T-helper 2 cell (primary cell): Measurements from ENCODE around the gene A3GALT2.

Source experiments
- DNase-seq, 5 experiments: peaks; one replicate each; pipeline versions ENCODE4 v3.0.0 to v3.0.0-alpha.2; 2012 to 2022

A3GALT2 gene

DNA sequence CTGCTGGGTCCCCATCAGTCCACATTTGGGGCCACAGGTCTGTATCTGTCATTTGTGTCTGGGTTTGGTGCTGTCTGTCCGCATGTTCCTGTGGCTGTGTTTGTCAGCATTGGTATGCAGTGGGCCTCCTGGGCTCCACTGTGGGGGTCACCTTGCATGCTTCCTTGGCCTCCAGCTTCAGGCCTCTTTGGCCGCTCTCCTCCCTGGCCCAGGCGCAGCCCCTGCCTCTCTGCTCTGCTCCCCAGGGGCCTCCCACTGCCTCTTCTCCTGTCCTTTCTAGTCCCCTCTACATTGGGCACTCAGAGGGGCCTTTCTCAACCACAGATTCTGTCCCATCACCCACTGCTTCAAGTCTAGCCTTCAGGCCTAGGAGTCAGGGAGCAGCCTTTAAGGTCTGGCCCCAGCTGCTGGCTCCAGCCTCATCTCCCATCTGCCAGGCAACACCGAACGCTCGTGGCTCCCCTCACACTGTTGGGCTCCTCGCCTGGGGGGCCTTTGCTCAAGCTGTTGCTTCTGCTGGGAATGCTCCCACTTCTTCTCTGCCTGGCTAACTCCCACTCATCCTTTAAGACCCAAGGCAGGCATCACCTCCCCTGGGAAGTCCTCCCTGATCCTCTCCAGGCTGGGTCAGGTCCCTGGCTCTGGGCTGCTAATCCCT, 50.0 kb downstream of the A3GALT2 start:
- DNase-seq = no peak

DNA sequence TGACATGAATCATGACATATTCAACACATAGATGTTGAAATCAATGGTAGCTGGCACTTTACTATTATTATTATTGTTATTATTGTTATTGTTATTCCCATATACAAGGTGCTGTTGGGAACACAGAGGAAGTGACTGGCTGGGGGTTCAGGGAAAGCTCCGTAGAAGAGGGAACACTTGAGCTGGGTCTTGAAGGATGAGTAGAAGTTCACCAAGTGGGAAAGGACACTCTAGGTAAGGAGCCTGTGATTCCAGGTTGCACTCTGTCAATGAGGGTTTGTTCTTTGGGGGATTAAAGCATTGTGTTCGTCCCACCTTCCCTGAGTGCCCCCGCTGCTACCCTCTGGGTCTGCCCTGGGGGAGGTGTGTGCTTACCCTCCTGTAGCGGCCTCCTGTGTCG, 50.5 kb downstream of the A3GALT2 start:
- DNase-seq = no peak

DNA sequence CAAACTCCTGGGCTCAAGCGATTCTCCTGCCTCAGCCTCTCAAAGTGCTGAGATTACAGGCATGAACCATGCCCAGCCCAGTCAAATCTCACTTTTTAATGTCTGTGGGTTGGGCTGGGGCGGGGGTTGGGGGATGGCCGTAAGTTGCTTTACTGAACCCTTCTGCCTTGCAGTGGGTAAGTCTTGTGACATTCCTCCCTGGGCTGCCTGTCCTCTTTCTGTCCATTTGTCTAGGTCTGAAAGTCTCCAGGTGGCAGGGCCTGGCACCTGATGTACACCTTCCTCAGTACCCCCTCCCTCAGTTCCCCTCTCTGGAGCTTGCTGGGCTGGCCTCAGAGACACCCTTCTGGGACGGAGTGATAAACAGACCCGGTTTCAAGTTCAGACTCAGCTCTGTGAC, 51.3 kb downstream of the A3GALT2 start:
- DNase-seq = no peak

- DNase-seq = no peak
Observed at GRCh38 chr1:33268927-33269610, 51.8 kb downstream of the A3GALT2 start.

- no peak for DNase-seq
Observed at GRCh38 chr1:33268457-33268856, 52.4 kb downstream of the A3GALT2 start.

DNA sequence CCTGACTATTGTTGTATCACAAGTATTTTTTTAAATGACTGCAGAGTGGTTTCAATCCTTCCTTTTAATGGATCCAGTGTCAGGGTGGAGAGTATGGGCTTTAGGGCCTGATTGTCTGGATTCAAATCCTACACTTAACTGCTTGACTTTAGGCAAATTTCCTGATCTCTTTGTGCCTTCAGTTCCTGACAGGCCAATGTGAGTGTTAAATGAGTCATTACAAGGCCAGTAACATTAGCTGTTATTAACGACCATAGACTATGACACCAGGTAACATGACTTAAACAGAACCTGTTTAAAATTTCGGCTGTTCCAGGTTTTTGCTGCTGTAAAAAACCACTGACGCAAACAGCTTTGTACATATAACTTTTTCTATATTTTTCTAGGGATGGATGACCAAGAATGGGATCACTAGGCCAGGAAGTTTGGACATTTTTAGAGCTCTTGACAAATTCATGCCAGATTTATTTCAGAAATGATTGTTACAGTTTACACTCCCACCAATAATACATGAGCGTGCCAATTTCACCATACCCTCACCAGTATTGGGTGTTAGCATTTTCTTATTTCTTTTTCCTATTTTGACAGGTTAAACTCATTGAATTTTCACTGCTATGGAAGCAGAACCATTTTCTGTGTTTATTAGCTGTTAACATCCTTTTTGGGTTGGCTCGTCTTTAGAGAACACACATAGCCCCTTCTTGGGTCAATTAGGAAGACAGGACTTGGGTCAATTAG, 53.3 kb downstream of the A3GALT2 start:
- no peak for DNase-seq

GRCh38 chr1:33266766-33267165, 54.1 kb downstream of the A3GALT2 start:
- no peak for DNase-seq

DNA sequence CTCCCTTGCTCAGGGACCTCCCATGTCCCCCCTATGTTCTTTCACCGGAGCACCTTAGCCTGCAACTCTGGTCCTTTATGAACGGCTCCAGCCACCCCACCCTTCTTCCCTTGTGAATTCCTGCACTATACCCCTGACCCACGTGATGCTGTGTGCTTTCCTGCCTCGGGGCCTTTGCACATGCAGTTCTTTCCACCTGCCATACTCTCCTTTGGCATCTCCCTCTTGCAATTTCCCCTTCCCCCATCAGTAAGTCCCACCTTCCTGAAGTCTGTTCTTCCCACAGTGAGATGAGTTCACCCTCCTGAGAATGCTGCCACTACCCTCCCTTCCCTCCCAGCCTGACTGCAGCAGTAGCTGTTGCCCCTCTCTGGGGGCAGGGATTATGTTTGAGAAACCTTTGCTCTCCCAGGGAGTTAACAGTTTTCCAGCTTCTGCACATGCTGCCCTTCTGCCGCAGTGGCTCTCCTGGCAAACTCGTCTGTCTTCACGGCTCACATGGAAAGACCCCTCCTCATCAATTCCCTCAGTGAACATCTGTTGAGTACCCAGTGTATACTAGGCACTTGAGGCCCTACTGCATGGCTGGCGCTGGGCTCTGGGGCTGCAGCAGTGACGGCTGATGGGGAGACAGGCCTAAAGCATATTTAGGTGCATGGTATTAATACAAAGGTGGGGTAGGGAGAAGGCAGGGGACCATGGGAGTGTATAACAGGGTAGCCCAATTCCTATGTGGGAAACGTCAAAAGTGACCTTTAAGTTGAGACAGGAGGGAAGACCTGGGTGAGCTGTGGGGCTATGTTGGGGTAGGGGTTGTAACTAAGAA, 54.9 kb downstream of the A3GALT2 start:
- DNase-seq = no peak

GRCh38 chr1:33263890-33264504, 56.9 kb downstream of the A3GALT2 start:
- no peak for DNase-seq

DNA sequence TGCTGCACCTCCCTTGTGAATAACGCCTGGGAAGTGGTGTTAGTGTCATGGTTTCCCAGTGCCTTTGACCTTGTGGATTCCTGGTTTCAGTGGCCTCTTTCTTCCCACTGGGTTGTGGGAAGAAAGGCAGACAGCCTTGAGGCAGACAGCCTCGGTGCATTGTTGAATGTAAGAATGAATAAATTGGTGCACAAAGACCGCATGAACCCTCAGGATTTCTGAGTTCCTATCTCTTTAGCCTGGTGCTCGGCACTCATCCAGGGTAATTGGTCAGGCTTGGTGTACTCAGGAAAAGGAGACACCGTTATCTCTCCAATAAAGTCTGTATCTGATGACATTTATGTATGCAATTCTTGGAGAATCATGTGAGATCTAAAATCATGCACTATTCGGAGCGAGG, 59.6 kb downstream of the A3GALT2 start:
- no peak for DNase-seq

DNA sequence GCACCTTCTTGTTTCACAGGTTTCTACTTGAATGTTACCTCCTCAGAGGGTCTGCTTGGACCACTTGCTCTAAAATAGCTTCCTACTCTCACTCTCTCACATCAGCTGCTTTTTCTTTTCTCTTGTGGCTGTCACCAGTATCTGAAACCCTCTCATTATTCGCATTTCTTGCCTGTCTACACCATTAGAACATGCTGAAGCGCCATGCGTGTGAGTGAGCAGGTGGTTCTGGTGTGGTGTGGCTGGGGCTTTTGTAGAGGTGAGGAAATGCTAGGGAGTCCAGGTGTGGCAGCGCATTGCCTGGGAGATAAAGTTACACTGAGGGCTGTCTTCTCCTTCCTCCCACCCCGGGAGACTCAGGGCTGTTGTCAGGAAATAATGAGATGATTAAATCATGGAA, 60.5 kb downstream of the A3GALT2 start:
- DNase-seq = no peak

- DNase-seq = no peak
Observed at GRCh38 chr1:33259879-33260278, 61.0 kb downstream of the A3GALT2 start.

DNA sequence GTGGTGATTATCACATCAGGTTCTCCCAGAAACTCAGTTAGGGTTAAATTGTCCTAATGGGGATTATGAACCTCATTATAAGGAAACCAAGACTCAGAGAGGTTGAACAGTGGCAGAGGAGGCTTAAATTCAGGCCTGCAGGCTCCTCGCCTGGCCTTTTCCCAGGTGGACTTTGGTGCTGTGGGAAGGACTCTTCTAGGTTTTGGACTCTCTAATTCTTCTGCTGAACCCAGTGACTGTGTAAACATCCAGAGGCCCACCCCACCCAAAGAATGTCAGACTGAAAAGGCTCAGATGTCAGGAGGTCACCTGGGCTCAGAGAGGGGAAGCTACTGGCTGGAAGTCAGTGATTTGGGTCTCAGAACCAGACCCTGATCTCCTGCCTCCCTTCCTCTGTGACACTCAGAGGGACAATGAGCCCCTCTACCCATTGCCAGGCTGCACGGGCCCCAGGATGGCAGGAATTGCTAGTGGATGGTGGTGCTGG, 62.1 kb downstream of the A3GALT2 start:
- DNase-seq = no peak

DNA sequence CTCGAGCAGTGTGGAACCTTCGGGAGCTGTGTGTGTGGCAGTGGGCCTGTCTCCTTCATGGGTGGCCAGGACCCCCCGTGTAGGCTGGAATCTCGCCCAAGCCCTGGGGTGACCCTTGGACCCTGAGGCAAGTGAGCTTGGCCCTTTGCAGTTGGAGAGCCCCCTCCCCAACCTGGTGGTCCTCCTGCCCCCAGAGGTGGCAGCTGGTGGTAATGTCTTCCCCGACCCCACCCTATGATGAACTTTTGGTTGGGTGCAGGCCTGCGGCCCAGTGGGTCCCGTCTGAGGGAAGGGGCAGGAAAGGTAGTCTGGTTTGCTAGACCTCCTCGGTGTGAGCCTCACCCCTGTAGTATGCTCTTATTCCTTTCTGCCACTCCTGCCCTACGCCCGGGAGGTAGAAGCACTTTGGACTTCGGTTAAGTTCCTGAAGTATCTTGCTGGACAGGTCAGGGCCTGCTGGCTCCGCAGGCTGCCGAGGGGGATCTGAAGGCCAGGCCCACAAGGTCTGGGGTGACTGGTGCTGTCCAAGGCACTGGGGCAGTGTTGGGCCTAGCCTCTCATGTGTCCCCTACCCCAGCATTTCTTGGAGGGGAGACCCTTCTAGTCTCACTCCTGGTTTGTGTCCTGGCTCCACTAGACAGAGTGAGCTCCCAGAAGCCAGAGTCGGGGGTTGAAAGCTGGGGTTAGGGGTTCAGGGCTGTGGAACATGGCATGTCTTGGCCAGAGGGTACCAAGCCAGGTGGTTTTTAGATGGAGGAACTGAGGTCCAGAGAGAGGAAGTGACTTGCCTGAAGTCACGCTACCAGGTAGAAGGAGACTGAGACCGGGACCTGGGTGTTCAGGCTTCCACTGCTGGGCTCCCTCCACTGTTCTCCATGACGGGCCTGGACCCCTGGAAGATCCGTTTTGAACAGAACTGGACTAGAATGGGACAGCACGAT, 62.9 kb downstream of the A3GALT2 start:
- DNase-seq = no peak

DNA sequence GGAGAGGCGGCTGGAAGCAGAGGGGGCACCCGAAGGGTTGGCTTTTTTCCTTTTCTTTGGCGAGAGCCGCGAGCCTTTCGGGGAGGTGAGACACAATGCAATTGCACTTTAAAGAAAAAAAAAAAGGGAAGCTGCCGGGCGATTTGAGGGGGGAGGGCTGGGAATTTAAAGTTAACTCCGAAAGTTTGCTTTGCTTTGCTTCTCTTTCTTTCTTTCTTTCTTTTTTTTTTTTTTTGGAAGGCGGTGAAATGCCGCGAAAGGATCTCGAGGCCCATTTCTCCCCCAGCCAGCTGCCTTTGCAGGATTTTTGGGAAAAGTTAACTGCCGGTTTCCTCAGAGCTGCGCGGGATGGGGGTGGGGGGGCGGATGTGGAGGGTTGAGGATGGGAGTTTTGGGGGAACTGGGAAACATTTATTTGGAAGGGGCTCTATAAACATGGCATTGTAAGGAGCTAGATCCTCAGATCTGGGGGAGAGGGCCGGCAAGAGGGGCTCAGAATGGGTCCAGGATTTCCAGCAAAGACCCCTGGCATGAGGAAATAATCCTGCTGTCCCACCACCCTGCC, 63.6 kb downstream of the A3GALT2 start:
- no peak for DNase-seq
